ENCODE results near the gene RNF11. TPM values are rescaled to one million over a fixed set of nuclear protein-coding genes. Genes with fewer than 3 reads are reported as not detected.

The RNF11 gene
- total and polyA plus RNA-seq, 7 donors, result 64.3 to 137 (median 107) TPM

- 83 to 93% (median 87%) methylated on average over 4 of the region's 4 CpGs for WGBS, 3 donors
- intact Hi-C loops (cut with DNase I), result no loop called here
- H3K36me3 ChIP-seq (ENCODE audit: insufficient read depth in 1 of 2, low read depth in 1 of 2), result peaks cover 0 to 8% of the 10 kb centered on the region in 2 donors
- no peak overlapping the region for H3K4me3 ChIP-seq
- H3K9me3 ChIP-seq, result no peaks in the 10 kb centered on the region
- ATAC-seq (no peak), DNase-seq (no peak)
- peaks cover 72% of the 10 kb centered on the region for H3K4me1 ChIP-seq
- no peaks in the 10 kb centered on the region for H3K27me3 ChIP-seq (ENCODE audit: insufficient read depth in 3 of 3, low read length in 2 of 3)
- H3K27ac ChIP-seq, result no peak overlapping the region
- no peak for TF ChIP-seq CTCF (IDR thresholded peaks at IDR 0.05)
These were observed 29.5 kb downstream of the RNF11 start for GRCh38 chr1:51265618-51266017.

GRCh38 chr1:51266181-51266580, 30.1 kb downstream of the RNF11 start:
- peaks cover 0 to 14% of the 10 kb centered on the region in 2 donors for H3K36me3 ChIP-seq (ENCODE audit: insufficient read depth in 1 of 2, low read depth in 1 of 2)
- no peaks in the 10 kb centered on the region for H3K27me3 ChIP-seq (ENCODE audit: insufficient read depth in 3 of 3, low read length in 2 of 3)
- peaks cover 66% of the 10 kb centered on the region for H3K4me1 ChIP-seq
- no peaks in the 10 kb centered on the region for H3K9me3 ChIP-seq
- ATAC-seq (no peak), DNase-seq (no peak)
- no peak for TF ChIP-seq CTCF (IDR thresholded peaks at IDR 0.05)
- no peak overlapping the region for H3K4me3 ChIP-seq
- intact Hi-C loops (cut with DNase I), result no loop called here
- WGBS, 3 donors, result 92 to 100% (median 96%) methylated on average over 2 of the region's 2 CpGs
- H3K27ac ChIP-seq, result no peak overlapping the region

- H3K4me3 ChIP-seq, result no peak overlapping the region
- WGBS, 3 donors, result 97 to 99% (median 99%) methylated on average over 4 of the region's 4 CpGs
- TF ChIP-seq CTCF (IDR thresholded peaks at IDR 0.05), result no peak
- ATAC-seq (no peak), DNase-seq (no peak)
- peaks cover 0 to 20% of the 10 kb centered on the region in 2 donors for H3K36me3 ChIP-seq (ENCODE audit: insufficient read depth in 1 of 2, low read depth in 1 of 2)
- intact Hi-C loops (cut with DNase I), result no loop called here
- H3K9me3 ChIP-seq, result no peaks in the 10 kb centered on the region
- H3K4me1 ChIP-seq, result peaks cover 60% of the 10 kb centered on the region
- no peak overlapping the region for H3K27ac ChIP-seq
- H3K27me3 ChIP-seq (ENCODE audit: insufficient read depth in 3 of 3, low read length in 2 of 3), result no peaks in the 10 kb centered on the region
These were observed 30.7 kb downstream of the RNF11 start for GRCh38 chr1:51266791-51267190.

- Histone ChIP-seq H3K4me3 (no peak overlapping the region), H3K27ac (peak overlapping the region; percentile 62), H3K36me3 (ENCODE audit: insufficient read depth in 1 of 2, low read depth in 1 of 2) (peaks cover 0 to 32% of the 10 kb centered on the region in 2 donors), H3K4me1 (peaks cover 47% of the 10 kb centered on the region), H3K9me3 (no peaks in the 10 kb centered on the region), H3K27me3 (ENCODE audit: insufficient read depth in 3 of 3, low read length in 2 of 3) (no peaks in the 10 kb centered on the region)
- 53 to 63% (median 54%) methylated on average over 2 of the region's 2 CpGs for WGBS, 3 donors
- intact Hi-C loops (cut with DNase I), result no loop called here
- no peak for TF ChIP-seq CTCF (IDR thresholded peaks at IDR 0.05)
- no peak for ATAC-seq
- DNase-seq, result no peak
These were observed 32.6 kb downstream of the RNF11 start for GRCh38 chr1:51268634-51269033.

- Histone ChIP-seq H3K27me3 (ENCODE audit: insufficient read depth in 3 of 3, low read length in 2 of 3) (no peaks in the 10 kb centered on the region), H3K27ac (no peak overlapping the region), H3K9me3 (no peaks in the 10 kb centered on the region), H3K4me3 (no peak overlapping the region), H3K36me3 (ENCODE audit: insufficient read depth in 1 of 2, low read depth in 1 of 2) (peaks cover 0 to 39% of the 10 kb centered on the region in 2 donors), H3K4me1 (peaks cover 27% of the 10 kb centered on the region)
- ATAC-seq (no peak), DNase-seq (no peak)
- no peak for TF ChIP-seq CTCF (IDR thresholded peaks at IDR 0.05)
- intact Hi-C loops (cut with DNase I), result no loop called here
These were observed 34.7 kb downstream of the RNF11 start for GRCh38 chr1:51270751-51271150.
